ENCODE data around the gene RERE.

Gene RERE

DNA sequence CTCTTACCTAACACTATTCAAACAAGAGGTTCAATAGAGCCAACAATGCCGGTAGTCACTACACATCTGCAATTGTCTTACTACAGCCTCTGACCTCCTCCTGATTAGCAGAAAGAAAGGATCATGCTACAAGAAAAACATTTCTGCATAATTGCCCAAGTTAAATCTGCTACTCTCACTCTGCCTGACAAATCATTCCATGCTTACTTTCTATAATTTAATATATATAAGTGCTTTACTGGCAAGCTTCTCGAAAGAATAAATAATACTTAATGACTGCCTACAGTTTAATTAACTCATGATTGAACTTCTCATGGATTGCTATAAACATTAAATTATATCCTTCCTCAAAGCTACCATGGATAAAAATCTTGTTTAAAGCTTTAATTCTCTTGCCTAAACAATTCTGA is 343.5 kb downstream of the RERE start:
- DNase-seq (ENCODE audit: low spot score), result no peak

DNA sequence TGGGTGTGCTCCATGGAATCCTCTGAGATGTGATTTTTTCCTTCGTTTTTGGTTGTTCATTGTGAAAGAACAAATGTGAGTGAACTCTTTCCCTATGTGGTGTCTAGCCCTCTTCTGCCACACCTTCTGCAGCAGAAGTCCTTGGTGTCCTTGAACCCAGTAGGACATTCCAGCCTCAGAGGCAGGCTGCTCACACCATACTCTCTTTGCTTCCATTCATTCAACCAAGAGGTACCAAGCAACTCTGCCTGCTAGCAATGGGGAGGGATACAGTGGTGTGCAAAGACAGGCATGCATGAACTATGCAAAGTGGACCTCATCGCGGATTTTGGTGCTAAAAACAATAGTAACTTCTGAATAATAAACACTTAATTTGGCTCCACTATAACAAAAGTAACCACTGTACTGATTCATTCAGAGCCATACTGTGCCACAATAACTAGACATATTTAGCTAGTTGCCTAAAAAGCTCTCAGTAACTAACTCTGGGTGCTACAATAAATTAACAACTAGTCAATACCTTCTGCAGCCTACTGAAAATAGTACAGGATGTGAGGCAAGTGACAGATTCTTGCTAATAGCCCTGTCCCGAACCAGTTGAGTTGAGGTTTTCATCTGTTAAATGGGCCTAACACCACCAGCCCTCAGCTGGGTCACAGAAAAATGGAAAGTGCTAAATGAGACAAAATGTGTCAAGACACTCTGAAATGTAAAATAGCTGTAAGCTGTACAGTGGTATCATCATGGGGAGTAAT is 344.1 kb downstream of the RERE start:
- peak; percentile 46 for DNase-seq (ENCODE audit: low spot score)

DNA sequence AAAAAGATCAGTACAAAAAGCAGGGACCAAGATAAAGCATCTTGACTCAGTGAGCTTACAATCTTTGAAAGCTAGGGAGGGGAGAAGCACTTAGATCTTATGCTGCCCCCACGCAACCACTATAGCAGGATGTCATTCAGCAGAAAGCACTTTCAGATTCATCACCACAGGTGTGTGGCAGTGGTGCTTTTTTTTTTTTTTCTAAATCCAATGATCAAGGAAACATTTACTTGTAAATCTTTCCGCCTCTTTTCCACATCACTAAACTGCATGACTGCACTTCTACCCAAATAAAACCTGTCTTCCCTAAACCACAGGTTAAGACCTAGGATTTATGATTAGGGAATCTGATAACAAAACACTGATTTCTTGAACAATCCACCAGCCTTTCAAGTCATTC is 344.8 kb downstream of the RERE start:
- peak; percentile 46 for DNase-seq (ENCODE audit: low spot score)

DNA sequence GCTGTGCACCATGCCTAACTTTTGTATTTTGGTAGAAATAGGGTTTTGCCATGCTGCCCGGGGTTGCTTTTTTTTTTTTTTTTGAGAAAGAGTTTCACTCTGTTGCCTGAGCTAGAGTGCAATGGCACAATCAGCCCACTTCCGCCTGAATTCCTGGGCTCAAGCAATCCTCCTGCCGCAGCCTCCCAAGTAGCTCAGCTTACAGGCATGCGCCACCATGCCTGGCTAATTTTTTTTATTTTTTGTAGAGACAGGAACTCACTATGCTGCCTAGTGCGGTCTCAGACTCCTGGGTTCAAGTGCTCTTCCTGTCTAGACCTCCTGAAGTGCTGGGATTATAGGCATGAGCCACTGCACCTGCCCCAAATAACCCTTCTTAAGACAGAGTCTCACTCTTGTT is 346.0 kb downstream of the RERE start:
- DNase-seq (ENCODE audit: low spot score), result no peak

DNA sequence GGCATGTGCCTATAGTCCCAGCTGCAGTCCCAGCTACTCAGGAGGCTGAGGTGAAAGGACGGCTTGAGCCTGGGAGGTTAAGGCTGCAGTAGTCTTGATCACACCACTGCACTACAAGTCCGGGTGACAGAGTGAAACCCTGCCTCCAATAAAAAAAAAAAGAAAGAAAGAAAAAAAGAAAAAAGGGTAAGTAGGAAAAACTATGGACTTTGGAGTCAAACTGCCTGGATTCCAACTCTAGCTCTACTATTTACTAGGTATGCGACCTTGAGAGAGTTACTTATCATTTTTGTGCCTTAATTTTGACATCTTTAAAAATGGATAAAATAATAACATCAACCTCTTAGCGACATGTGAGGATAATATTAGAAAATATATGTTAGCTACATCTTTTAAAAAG is 348.7 kb downstream of the RERE start:
- no peak for DNase-seq (ENCODE audit: low spot score)

DNA sequence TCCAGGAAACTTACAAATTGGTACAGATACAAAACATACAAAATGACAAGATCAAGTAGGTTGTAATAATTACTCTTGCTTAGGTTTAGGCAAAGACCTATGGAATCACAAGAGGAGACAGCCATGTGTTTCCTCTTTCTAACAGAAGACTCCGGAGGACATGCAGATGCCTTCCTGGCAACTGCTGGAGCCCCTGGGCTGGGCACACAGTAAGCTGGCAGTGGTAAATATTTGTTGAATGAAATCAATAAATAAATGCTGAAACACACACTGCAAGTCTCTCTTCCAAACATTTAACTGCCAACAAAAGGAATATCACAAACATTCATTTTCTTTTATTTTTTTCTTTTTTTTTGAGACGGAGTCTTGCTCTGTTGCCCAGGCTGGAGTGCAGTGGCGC is 350.1 kb downstream of the RERE start:
- no peak for DNase-seq (ENCODE audit: low spot score)

DNA sequence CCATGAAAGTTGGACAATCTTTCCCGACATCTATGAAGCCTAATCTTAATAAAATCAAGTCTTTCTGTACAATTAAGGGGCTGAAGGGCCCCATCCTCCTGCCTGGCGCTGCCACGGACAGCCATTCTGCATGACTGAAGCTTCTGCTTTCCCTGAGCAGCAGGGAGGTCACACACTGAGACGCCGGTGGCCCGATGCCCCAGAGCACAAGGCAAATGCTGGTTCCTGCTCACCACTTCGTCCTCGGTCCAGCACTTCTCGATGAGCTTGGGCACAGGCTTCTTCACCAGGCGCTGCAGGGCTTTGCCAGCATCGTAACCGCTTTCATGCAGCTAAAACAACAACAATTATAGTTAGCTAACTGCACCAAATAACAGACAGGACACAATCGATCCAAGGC is 351.7 kb downstream of the RERE start:
- DNase-seq (ENCODE audit: low spot score), result no peak

DNA sequence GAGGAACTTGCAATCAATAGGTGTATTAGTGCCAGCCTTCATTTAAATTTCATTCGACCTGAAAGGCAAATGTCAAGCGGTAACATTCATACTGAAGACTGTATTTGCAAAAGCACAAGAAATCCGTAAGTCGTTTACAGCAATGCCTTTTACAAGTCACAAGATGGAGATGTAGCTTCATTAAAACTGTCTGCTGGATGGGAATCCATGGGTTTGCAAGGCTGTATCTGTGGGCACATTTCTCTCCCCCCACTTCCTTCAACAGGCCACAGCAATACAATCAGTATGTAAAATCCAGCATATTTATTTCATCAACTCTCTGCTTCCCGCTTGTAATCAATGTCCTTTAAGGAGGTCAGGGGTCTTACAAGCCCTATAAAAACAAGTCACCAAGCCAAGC is 352.4 kb downstream of the RERE start:
- DNase-seq (ENCODE audit: low spot score), result no peak

DNA sequence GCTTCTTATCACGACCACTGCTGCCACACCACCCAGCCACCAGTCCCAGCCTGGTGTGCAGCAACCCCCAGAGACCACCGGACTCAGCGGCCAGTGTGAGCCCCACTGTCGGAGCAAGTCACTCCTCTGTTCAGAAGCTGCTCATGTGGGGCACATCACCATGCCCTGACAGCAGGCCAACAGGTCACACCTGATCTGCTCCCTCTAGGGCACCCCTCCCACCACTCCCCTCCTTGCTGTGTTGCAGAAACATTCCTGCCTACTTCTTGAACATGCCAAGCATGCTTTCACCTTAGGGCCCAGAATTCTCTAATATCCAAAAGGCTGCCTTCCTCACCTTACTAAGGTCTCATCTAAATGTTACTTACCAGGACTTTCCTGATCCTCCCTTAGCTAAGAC is 353.1 kb downstream of the RERE start:
- no peak for DNase-seq (ENCODE audit: low spot score)

DNA sequence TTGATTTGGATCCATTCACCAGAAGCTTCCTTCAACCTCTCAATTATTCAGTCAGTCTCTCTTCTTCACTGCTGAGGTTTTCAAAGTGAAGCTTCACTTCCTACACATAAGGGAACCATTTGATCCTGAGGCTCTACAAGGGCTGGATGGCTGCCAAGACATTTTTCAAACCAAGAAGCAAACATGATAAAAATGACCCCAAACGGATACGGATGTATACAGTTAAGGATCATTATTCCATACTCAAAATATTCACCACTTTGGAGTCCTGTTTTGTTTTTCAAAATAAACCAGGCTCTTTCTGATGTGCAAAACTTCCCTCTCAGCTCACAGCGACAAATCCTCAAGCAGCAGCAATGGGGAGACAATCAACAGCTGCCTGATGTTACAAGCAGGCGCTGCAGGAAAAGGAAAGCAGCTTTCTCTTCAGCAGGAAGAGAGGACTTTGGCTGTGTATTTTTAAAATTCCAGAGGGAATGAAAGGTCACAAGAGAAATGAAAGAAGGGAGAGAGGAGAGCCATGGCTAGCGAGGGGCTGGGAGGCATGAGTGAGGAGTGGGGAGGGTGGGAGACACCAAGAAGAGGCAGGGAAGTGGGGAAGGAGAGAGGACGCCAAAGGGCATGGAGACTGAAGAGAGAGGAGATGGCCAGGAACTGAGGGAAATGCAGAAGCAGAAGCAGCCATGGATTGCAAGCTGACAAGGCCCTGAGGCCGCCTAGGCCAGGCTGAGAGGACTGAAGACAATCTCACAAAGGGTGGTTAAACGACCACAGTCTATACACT is 354.1 kb downstream of the RERE start:
- no peak for DNase-seq (ENCODE audit: low spot score)

DNA sequence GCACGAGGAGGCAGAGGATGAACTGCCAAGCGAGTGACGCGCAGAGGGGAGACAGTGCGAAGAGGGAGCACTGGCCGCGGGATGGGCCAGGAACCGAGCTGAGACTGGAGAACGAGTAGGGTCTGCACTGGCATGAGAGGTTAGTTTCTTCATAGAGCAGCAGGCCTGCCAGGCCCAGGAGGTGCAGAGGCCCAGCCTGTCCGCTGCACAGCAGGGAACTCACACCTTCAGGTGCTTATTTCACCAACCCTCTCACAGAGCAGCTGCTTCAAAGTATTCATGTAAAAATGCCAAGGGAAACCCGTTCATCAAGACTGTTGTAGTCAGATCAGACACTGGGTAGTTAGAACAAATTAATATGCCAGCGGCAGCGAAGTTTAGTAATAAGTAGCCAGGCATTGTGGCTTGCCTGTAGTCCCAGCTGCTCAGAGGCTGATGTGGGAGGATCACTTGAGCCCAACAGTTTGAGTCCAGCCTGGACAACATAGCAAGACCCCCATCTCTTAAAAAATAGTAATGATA is 355.0 kb downstream of the RERE start:
- no peak for DNase-seq (ENCODE audit: low spot score)

DNA sequence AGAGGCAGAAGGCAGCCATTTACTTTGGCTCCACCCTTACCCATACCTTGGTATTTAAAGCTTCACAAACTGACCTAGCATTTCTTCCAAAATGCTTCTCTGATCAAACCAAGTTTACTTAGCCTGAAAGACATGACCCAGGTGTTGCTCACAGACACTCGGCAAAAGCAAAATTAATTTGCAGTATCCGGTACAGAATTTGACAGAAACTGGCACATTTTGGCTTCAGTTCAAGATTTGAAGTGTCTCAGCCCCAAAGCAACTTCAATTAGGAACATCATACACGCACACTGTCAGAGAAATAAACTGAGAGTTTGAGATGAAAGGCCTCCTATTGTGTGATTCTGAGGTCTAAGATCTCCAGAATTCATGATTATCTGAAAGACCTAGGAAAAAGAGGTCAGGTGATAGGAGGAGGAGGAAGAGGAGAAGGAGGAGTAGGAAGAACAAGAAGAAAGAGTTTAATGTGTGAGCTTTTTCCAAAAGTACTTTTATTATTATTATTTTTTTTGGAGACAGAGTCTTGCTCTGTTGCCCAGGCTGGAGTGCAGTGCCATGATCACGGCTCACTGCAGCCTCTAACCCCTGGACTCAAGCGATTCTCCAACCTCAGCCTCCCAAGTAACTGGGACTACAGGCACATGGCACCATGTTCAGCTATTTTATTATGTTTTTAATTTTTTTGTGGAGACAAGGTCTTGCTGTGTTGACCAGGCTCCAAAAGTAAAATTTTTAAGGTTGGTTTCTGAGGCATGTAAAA is 355.9 kb downstream of the RERE start:
- DNase-seq (ENCODE audit: low spot score), result no peak

DNA sequence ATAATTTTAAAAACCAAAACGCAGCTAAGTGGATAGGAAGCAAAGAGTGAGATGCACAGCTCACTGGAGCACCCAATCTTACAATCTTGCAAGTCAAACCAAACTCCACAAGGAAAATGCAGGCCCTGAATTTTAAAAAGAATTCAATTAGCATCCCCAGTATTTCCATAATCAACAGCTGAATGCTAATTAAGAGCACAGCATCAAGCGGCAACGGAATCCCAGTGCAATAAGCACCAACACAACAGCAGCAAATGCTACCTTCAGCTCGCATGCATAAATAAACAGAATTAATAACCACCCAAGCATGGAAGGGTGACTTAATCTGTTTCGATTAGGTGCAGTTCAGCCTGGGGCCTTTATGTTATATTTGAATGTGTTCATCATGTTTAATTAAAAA is 356.7 kb downstream of the RERE start:
- no peak for DNase-seq (ENCODE audit: low spot score)

DNA sequence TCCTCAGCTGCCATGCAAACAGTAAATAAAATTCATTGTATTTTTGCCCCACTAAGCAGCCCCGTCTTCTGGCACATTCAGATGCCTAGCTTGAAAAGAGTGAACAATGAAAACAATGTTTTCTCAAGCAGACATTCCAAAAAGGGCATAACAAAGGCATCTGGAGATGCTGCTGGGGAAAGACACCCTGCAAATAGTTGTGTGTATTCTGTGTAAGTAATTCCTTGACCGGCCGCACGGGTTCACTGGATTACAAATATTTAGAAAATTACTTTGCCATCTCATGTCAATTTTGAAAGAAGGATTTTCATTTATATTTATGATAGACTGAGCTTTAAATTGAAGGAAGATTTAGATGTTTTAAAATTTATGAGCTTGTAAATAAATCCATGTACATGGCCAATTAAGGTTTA is 357.3 kb downstream of the RERE start:
- no peak for DNase-seq (ENCODE audit: low spot score)

DNA sequence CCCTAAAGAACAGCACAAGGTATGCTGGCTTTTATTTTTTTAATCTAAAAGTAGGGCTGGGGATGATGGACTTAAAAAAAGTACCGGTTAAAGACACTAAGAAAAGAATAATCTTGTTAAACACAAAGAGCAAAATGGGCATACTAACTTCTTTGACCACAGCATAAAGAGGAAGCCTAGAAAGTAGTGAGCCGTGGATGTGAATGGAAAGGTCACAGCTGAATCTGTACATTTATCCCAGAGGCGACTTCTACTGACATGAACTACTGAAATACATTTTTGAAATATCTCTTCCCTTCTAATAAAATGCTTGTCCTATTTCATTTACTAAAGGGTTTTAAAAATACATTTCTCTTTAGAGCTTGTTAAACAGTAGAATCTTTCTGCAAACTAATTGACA is 358.8 kb downstream of the RERE start:
- DNase-seq (ENCODE audit: low spot score), result no peak

DNA sequence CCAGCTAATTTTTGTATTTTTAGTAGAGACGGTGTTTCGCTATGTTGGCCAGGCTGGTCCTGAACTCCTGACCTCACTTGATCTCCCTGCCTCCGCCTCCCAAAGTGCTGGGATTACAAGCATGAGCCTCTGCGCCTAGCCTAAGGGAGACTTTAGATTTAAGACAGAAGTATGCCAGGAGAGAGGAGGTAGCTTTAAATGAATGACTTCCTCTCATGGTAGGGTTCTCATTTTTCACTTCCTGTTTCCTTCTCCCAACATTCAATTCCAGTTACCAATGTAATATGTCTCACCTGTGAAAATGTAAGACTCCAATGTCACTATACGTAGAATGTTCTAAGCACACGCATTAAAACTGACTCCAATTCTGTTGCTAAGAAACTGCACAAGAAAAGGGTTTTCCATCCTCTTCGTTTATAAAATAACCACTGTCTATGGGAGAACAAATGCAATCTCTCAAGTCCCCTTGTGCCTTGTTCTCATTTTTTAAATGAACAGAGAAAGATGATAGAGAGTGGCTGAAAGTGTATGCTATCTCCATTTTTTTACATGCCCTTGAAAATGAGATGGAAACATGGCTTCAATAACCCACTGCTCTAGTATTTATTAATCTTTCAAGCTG is 359.6 kb downstream of the RERE start:
- DNase-seq (ENCODE audit: low spot score), result no peak

DNA sequence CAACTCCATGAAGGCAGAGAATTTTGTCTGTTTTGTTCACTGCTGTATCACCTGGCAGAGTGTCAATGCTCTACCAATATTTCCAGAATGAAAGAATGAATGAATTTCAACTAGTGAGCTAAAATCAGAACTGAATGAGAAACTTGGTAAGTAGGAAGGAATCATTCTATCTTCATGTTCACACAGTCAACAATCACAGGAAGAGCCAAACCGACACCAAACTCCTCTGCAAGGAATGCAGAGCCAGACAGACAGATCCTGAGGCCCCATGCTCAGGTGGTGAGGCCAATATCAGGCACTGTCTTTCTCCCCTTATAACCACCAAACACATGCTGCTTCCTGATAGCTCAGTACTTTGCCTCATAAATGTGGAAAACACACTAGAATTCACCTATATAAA is 360.4 kb downstream of the RERE start:
- no peak for DNase-seq (ENCODE audit: low spot score)

DNA sequence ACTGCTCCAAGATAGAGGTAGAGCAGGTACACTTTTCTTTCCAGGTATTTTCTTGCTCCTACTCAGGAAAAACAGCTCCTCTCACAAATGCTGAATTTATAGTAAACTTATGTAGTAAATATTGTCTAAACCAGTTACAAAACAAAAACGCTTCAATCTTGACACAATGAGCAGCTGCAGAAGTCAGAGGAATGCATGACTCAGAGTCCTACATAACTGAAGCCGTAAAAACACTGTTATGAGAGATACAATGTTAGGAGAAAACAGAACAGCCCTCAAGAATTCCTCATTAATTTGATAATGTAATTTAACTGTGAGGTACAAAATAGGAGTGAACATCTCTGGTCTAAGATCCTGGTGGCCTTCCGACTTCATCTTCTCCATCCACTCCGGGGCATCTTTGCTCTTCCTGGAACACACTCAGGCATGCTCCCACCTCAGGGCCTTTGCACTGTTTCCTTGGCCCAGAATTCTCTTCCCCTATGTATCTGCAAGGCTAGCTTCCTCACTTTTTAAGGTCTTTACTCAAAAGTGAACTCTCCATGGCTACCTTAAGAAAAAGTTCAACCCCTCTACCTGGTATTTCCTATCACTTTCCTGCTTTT is 361.0 kb downstream of the RERE start:
- no peak for DNase-seq (ENCODE audit: low spot score)

DNA sequence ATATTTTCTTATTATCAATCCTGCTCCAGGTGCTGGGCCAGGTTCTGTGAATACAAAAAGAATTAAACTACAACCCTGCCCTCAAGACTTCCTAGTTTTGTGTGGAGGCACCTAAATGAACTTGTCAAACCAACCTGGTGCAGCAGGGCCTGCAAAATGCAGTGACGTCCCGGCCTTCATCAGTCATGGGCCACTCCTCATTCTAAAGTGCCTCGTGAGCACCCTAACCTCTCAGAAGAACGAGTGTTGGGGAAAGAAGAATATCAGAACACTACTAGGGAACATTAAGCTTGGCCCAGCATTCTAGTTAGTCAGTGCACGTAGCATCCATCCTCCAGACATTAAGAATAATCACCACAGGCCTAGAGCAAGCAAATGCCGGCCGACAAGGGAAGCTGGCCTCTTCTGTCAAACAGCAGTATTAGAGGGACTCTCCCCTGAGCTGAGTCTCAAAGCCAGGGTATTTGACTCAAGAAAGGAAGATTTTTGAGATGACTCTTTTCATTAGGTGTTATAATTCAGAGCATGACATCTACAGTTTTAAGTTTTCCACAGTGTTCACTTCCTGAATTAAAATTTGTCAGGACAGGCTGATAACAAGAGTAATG is 361.6 kb downstream of the RERE start:
- DNase-seq (ENCODE audit: low spot score), result no peak

DNA sequence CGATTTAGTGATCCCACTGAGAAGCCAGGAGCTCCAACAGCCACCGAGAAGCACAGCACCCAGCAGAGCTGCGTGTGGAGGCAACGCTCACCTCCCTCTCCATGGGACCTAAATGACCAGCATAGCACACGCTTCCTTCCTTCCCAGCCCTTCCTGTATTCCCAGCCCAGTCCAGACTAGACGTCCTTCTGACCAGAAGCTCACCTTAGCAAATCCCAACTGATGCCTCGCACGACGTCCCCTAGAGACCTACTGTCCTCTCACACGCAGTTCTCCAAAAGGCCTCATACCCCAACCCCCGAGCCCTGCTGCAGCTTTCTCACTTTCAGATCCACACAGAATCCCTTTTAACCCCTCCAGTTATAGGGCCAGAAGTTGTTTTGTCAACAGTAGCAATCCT is 367.1 kb downstream of the RERE start:
- no peak for DNase-seq (ENCODE audit: low spot score)

DNA sequence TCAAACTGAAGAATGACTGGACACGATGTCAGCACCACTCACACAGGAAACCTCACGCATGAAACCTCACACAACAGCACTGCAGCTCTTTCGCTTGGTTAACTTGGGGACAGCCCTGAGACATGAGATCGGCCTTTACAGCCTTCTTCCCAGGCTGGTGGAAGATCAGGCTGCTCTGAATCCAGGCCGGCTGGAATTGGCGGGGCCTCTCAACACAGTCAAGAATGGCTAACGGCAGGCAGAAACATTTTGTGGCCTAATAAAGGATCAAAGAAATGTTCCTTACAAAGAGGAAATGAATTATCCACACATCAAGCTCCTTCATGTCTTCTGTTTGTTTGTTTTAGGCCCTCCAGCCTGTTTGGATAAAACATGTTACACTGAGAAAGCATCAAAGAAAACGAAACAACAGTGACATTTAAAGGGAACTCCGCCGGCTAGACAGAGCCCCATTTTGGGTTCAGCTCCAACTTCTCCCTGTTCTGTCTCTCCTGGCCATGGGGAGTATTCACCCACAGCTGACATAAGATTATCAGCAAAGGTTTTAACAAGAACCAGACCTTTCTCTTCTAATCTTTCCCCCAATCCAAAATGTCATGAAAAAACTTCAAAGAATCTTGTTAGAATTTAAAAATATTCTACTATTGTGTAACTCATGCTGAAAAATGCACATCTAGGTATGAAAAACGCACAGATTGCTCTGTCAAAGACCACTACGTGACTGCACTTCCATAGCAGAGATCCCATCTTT is 368.4 kb downstream of the RERE start:
- DNase-seq (ENCODE audit: low spot score), result no peak

Measured in activated CD4-positive, alpha-beta T cell treated with anti-CD3 and anti-CD28 coated beads, Interleukin-2, Interleukin-4, amounts not matched to agents 100 ng/mL and 50 ng/mL, durations not matched to agents 16 hours and 8 hours (primary cell).